Osteoblast (primary cell): ENCODE measurements around the gene TPI1. TPM values are rescaled to one million over a fixed set of nuclear protein-coding genes. Genes with fewer than 3 reads are reported as not detected.
A peak's percentile ranks its signal among the peaks of the same experiment; 100 is the strongest.
"Not testable (repeated sequence)": the region's sequence is repeated elsewhere in the genome, so short reads cannot be mapped to it uniquely, and the experiment has no call there.

Experiments
- DNase-seq: peaks from one replicate; pipeline ENCODE4 v3.0.0; 2011; ENCODE audit warnings: low spot score, mixed read lengths; ENCODE audit not compliant: insufficient read length; ENCODE audit errors: missing footprints
- H2AFZ ChIP-seq: 2 replicates; pipeline ENCODE4 v1.6.0; 2011; ENCODE audit warnings: mild to moderate bottlenecking, low read length
- H3K27ac ChIP-seq: 2 replicates; pipeline ENCODE4 v1.5.1; 2011; ENCODE audit warnings: mild to moderate bottlenecking, low read depth, low read length, moderate library complexity
- H3K27me3 ChIP-seq: 2 replicates; pipeline ENCODE4 v1.6.0; 2012; ENCODE audit warnings: mild to moderate bottlenecking, control low read depth, inconsistent platforms, low read length, moderate library complexity; ENCODE audit not compliant: insufficient read depth
- H3K36me3 ChIP-seq: 2 replicates; pipeline ENCODE4 v1.5.1; 2011; ENCODE audit warnings: mild to moderate bottlenecking, low read length, control low read depth, moderate library complexity; ENCODE audit not compliant: insufficient read depth
- H3K4me1 ChIP-seq: 2 replicates; pipeline ENCODE4 v1.5.1; 2011; ENCODE audit warnings: mild to moderate bottlenecking, low read length, control low read depth, moderate library complexity; ENCODE audit not compliant: insufficient read depth
- H3K4me2 ChIP-seq: 2 replicates; pipeline ENCODE4 v1.6.0; 2011; ENCODE audit warnings: mild to moderate bottlenecking, low read length; ENCODE audit not compliant: insufficient read depth
- H3K4me3 ChIP-seq: fragments of 200-600 bp; sonication (generic); 3 replicates; pipeline ENCODE4 v1.5.1; 2012; ENCODE audit warnings: mild to moderate bottlenecking, low read length, inconsistent platforms; ENCODE audit not compliant: insufficient read depth
- H3K79me2 ChIP-seq: 2 replicates; pipeline ENCODE4 v1.6.0; 2012; ENCODE audit warnings: mild to moderate bottlenecking, low read length, control low read depth, inconsistent platforms; ENCODE audit not compliant: insufficient read depth
- H3K9me3 ChIP-seq: 2 replicates; pipeline ENCODE4 v1.5.1; 2011; ENCODE audit warnings: low read depth, low read length, control low read depth
- H4K20me1 ChIP-seq: 2 replicates; pipeline ENCODE4 v1.6.0; 2012; ENCODE audit warnings: mild to moderate bottlenecking, low read length, control low read depth; ENCODE audit not compliant: insufficient read depth
- total RNA-seq: library from RNA; depleted of rRNA; stranded (reverse); fragments of >200 nt; gene quantifications from 2 replicates; pipeline ENCODE4 v1.2.3, GENCODE V29; 2012
- TF ChIP-seq, protein P1 (sequence below): IDR thresholded peaks from 2 replicates; pipeline ENCODE4 v1.5.1; 2011; ENCODE audit warnings: mild to moderate bottlenecking, low read depth, low read length, moderate library complexity; ENCODE audit errors: extremely low read depth

The TPI1 gene
- total RNA-seq, 1 donor: 553 TPM

DNA sequence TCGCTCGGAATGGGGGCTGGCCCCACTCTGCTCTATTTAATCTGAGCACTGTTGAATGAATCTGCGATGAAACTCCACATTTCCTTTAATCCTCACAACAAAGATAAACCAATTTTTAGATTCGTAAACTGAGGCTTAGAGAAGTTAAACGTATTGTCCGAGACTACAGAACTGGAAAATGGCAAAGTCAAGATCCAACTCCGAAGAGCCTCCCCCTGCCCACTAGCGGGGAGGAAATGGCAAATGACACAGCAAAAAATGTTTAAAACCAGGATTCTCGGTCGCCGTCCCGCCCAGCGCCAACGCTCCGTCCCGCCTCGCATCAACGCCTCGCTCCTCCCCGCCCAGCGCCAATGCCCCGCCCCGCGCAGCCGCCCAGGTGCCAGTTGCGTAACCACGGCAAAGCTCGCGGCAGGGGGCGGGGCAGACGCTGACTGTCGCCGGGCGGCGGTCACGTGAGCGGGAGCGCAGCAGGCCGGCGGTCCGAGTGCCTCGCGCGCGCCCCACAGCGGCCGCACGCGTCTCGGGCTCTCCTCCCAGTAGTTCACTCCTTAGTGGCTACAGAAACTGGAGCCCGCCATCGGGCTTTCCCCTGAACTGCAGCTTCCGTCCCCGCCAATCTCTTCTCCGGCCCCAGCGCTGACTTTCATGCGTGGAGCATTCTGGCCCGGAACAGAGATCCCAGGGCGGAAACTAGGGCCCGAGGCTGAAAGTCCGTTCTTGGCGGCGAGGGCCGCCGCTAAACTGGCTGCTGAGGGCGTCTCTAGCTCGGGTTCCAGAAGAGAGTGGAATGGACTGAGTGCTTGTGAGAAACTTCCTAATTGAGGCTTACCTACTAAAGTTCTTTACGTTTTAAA lies 23.7 kb downstream of the TPI1 start:
- TF ChIP-seq, protein P1, sequence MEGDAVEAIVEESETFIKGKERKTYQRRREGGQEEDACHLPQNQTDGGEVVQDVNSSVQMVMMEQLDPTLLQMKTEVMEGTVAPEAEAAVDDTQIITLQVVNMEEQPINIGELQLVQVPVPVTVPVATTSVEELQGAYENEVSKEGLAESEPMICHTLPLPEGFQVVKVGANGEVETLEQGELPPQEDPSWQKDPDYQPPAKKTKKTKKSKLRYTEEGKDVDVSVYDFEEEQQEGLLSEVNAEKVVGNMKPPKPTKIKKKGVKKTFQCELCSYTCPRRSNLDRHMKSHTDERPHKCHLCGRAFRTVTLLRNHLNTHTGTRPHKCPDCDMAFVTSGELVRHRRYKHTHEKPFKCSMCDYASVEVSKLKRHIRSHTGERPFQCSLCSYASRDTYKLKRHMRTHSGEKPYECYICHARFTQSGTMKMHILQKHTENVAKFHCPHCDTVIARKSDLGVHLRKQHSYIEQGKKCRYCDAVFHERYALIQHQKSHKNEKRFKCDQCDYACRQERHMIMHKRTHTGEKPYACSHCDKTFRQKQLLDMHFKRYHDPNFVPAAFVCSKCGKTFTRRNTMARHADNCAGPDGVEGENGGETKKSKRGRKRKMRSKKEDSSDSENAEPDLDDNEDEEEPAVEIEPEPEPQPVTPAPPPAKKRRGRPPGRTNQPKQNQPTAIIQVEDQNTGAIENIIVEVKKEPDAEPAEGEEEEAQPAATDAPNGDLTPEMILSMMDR: peak; percentile 74
- no peaks in the 10 kb centered on the region for H4K20me1 ChIP-seq
- no peaks in the 10 kb centered on the region for H3K27me3 ChIP-seq
- peaks cover 4% of the 10 kb centered on the region for H3K36me3 ChIP-seq
- H3K27ac ChIP-seq: peak overlapping the region; percentile 71
- H3K4me1 ChIP-seq: peaks cover 11% of the 10 kb centered on the region
- H3K4me3 ChIP-seq: peak overlapping the region; percentile 66
- H3K79me2 ChIP-seq: no peaks in the 10 kb centered on the region
- DNase-seq: peak; percentile 99
- peak overlapping the region; percentile 82 for H3K4me2 ChIP-seq
- no peaks in the 10 kb centered on the region for H3K9me3 ChIP-seq
- peak overlapping the region; percentile 89 for H2AFZ ChIP-seq

DNA sequence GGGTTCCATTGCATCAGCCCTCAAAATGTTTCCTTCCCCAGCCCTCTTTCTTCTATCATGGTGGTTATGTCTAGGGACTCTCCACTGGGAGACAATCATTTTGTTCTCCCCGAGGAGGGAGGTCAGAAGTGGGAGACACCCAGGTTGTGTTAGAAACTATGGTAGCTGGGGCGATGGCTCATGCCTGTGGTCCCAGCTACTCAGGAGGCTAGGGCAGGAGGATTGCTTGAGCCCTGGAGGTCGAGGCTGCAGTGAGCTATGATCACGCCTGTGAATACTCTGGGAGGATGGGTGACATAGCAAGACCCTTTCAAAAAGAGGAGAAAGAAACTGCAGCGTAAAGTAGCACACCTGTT lies 24.3 kb downstream of the TPI1 start:
- Histone ChIP-seq H3K36me3 (peaks cover 4% of the 10 kb centered on the region), H3K4me2 (peak overlapping the region; percentile 82), H3K27ac (peak overlapping the region; percentile 71), H2AFZ (peak overlapping the region; percentile 89), H3K9me3 (no peaks in the 10 kb centered on the region), H3K27me3 (no peaks in the 10 kb centered on the region), H3K4me1 (peaks cover 11% of the 10 kb centered on the region), H3K4me3 (peak overlapping the region; percentile 66), H4K20me1 (no peaks in the 10 kb centered on the region), H3K79me2 (no peaks in the 10 kb centered on the region)
- TF ChIP-seq, protein P1: no peak
- DNase-seq: no peak

DNA sequence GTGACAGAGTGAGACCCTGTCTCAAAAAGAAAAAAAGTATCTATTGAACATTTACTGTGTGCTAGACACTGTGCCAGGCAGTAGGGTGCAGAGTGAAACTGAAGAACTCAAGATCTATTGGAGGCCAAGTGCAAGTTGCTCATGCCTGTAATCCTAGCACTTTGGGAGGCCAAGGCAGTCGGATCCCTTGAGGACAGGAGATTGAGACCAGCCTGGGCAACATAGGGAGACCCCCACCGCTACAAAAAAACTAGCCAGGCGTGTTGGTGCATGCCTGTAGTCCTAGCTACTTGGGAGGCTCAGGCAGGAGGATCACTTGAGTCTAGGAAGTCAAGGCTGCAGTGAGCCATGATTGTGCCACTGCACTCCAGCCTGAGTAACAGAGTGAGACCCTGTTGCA lies 25.4 kb downstream of the TPI1 start:
- H3K27me3 ChIP-seq, H3K36me3 ChIP-seq, H3K27ac ChIP-seq, H2AFZ ChIP-seq, H3K4me3 ChIP-seq, H3K79me2 ChIP-seq, H3K9me3 ChIP-seq, H3K4me2 ChIP-seq, DNase-seq, H4K20me1 ChIP-seq: not testable (repeated sequence)
- peaks cover 11% of the 10 kb centered on the region for H3K4me1 ChIP-seq

DNA sequence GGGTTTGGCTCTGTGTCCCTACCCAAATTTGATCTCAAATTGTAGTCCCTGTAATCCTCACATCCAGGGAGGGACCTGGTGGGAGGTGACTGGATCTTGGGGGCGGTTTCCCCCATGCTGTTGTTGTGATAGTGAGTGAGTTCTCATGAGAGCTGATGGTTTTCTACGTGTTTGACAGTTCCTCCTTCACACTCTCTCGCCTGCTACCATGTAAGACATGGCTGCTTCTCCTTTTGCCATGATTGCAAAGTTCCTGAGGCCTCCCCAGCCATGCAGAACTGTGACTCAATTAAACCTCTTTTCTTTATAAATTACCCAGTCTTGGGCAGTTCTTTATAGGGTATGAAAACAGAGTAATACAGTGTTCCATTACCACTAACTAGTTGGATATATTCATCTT lies 27.0 kb downstream of the TPI1 start:
- Histone ChIP-seq H3K27me3 (no peaks in the 10 kb centered on the region), H3K4me1 (peaks cover 11% of the 10 kb centered on the region), H3K27ac (no peak overlapping the region), H3K79me2 (no peaks in the 10 kb centered on the region), H2AFZ (no peak overlapping the region), H3K9me3 (no peaks in the 10 kb centered on the region), H4K20me1 (no peaks in the 10 kb centered on the region), H3K4me3 (no peak overlapping the region), H3K4me2 (no peak overlapping the region), H3K36me3 (no peaks in the 10 kb centered on the region)
- TF ChIP-seq, protein P1: no peak
- no peak for DNase-seq
